ENCODE data around the gene NAA50. TPM values are rescaled to one million over a fixed set of nuclear protein-coding genes. Genes with fewer than 3 reads are reported as not detected.
A peak's percentile ranks its signal among the peaks of the same experiment; 100 is the strongest.

The NAA50 gene
- total RNA-seq, 1 experiment from 2014 or later = 989 TPM

GRCh38 chr3:113741620-113742019 lies 4.4 kb downstream of the NAA50 start:
- no peak overlapping the region for H3K4me3 ChIP-seq (ENCODE audit: low read length)
- H4K20me1 ChIP-seq (ENCODE audit: low read length) = peaks cover 79% of the 10 kb centered on the region
- intact Hi-C loops (cut with micrococcal nuclease) = loop anchor here (10.0 kb wide), 1 partner anchor 187 kb away; no protein-coding TSS in a partner anchor
- H2AFZ ChIP-seq (ENCODE audit: low read length) = no peak overlapping the region
- ChIA-PET CTCF (no interaction called here), POLR2A (ENCODE audit: unreplicated experiment) (interaction anchor here (1.2 kb wide), 1 partner anchor 156 kb away, joined by 3 read pairs; no protein-coding TSS in a partner anchor)
- H3K9ac ChIP-seq (ENCODE audit: low read length) = no peak overlapping the region
- H3K9me2 ChIP-seq (replicated peaks; ENCODE audit: low read length) = no peaks in the 10 kb centered on the region
- ATAC-seq (no peak), DNase-seq (no peak)
- no peaks in the 10 kb centered on the region for H3K27me3 ChIP-seq (ENCODE audit: low read length)
- no peak overlapping the region for H3K27ac ChIP-seq (ENCODE audit: low read length)
- peaks cover 94% of the 10 kb centered on the region for H3K79me2 ChIP-seq (ENCODE audit: low read length)
- TF ChIP-seq EZH2 (IDR thresholded peaks at IDR 0.05; ENCODE audit: low read length, unreplicated experiment) = no peak
- no peak for TF ChIP-seq CTCF (conservative IDR thresholded peaks at IDR 0.05; ENCODE audit: low read depth, low read length)
- TF ChIP-seq EZH2phosphoT487 (IDR thresholded peaks at IDR 0.05; ENCODE audit: borderline replicate concordance, low read length) = no peak
- peaks cover 10% of the 10 kb centered on the region; the same call in 1 of the 2 replicates for H3K36me3 ChIP-seq (ENCODE audit: low read depth, low read length)
- H3F3A ChIP-seq (ENCODE audit: low read length, unreplicated experiment) = peaks cover 4% of the 10 kb centered on the region
- H3K4me1 ChIP-seq (ENCODE audit: insufficient read depth, low read length) = peaks cover 28% of the 10 kb centered on the region
- no TSS peak for BruUV-seq (replicated peaks)
- H3K9me3 ChIP-seq (ENCODE audit: low read length) = no peaks in the 10 kb centered on the region
- no peak overlapping the region for H3K4me2 ChIP-seq (ENCODE audit: low read length)

- peaks cover 10% of the 10 kb centered on the region; the same call in 1 of the 2 replicates for H3K36me3 ChIP-seq (ENCODE audit: low read depth, low read length)
- ChIA-PET CTCF (no interaction called here), POLR2A (ENCODE audit: unreplicated experiment) (interaction anchor here (1.2 kb wide), 1 partner anchor 156 kb away, joined by 3 read pairs; no protein-coding TSS in a partner anchor)
- no TSS peak for BruUV-seq (replicated peaks)
- TF ChIP-seq EZH2phosphoT487 (IDR thresholded peaks at IDR 0.05; ENCODE audit: borderline replicate concordance, low read length) (no peak), CTCF (conservative IDR thresholded peaks at IDR 0.05; ENCODE audit: low read depth, low read length) (no peak), EZH2 (IDR thresholded peaks at IDR 0.05; ENCODE audit: low read length, unreplicated experiment) (no peak)
- no peaks in the 10 kb centered on the region for H3K9me2 ChIP-seq (replicated peaks; ENCODE audit: low read length)
- H3K27ac ChIP-seq (ENCODE audit: low read length) = no peak overlapping the region
- H3K79me2 ChIP-seq (ENCODE audit: low read length) = peaks cover 100% of the 10 kb centered on the region
- intact Hi-C loops (cut with micrococcal nuclease) = loop anchor here (10.0 kb wide), 1 partner anchor 186 kb away; no protein-coding TSS in a partner anchor
- no peak overlapping the region for H3K4me2 ChIP-seq (ENCODE audit: low read length)
- H4K20me1 ChIP-seq (ENCODE audit: low read length) = peaks cover 84% of the 10 kb centered on the region
- peaks cover 25% of the 10 kb centered on the region for H3K4me1 ChIP-seq (ENCODE audit: insufficient read depth, low read length)
- ATAC-seq (no peak), DNase-seq (no peak)
- H3K4me3 ChIP-seq (ENCODE audit: low read length) = no peak overlapping the region
- H3F3A ChIP-seq (ENCODE audit: low read length, unreplicated experiment) = peaks cover 4% of the 10 kb centered on the region
- no peak overlapping the region for H3K9ac ChIP-seq (ENCODE audit: low read length)
- no peak overlapping the region for H2AFZ ChIP-seq (ENCODE audit: low read length)
- no peaks in the 10 kb centered on the region for H3K9me3 ChIP-seq (ENCODE audit: low read length)
- H3K27me3 ChIP-seq (ENCODE audit: low read length) = no peaks in the 10 kb centered on the region
These were observed 5.0 kb downstream of the NAA50 start for GRCh38 chr3:113741086-113741485.

DNA sequence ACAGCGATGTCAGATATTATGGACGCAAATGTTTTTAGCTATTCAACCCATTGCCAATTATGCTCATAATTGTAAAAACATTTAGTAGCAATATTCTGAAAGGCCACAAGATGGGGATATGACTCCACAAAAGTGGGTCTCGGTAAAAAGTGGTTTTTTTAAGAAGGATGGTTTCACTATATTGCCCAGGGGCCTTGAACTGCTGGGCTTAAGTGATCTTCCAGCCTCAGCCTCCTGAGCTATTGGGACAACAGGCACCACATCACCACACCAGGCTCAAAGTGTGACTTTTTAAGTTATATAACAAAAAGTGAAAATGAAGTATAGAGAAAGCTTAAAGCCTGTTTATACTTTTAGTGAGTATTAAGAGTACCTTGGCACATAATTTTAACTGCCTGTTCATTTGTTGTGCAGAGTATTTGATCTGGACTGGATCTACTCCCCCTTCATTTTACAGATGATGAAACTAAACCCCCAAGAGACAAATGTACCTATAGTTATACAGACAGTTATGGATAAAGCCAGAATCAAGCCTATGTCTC lies 9.4 kb downstream of the NAA50 start:
- Histone ChIP-seq H4K20me1 (ENCODE audit: low read length) (peaks cover 89% of the 10 kb centered on the region), H3K4me2 (ENCODE audit: low read length) (peak overlapping the region; percentile 7; the same call in 1 of the 2 replicates), H3K27me3 (ENCODE audit: low read length) (no peaks in the 10 kb centered on the region), H3K9me3 (ENCODE audit: low read length) (no peaks in the 10 kb centered on the region), H3K79me2 (ENCODE audit: low read length) (peaks cover 99% of the 10 kb centered on the region), H3K4me3 (ENCODE audit: low read length) (no peak overlapping the region), H3K36me3 (ENCODE audit: low read depth, low read length) (peaks cover 14% of the 10 kb centered on the region; the same call in 1 of the 2 replicates), H2AFZ (ENCODE audit: low read length) (no peak overlapping the region), H3K9me2 (replicated peaks; ENCODE audit: low read length) (no peaks in the 10 kb centered on the region), H3K27ac (ENCODE audit: low read length) (no peak overlapping the region), H3K9ac (ENCODE audit: low read length) (no peak overlapping the region), H3K4me1 (ENCODE audit: insufficient read depth, low read length) (no peaks in the 10 kb centered on the region), H3F3A (ENCODE audit: low read length, unreplicated experiment) (peaks cover 4% of the 10 kb centered on the region)
- CTCF ChIA-PET = interaction anchor here (0.5 to 1.7 kb wide), 7 partner anchors 9 to 247 kb away, joined by 3 to 17 read pairs (median 6); partner anchors contain the start of gene NAA50
- ATAC-seq (peak; percentile 77), DNase-seq (peak; percentile 85)
- intact Hi-C loops (cut with micrococcal nuclease) = loop anchor here (1.0 to 2.0 kb wide), 4 partner anchors 9 to 177 kb away; no protein-coding TSS in a partner anchor
- POLR2A ChIA-PET (ENCODE audit: unreplicated experiment) = interaction anchor here (0.5 to 0.6 kb wide), 3 partner anchors 9 to 69 kb away, joined by 4 to 6 read pairs (median 4); no protein-coding TSS in a partner anchor
- no TSS peak for BruUV-seq (replicated peaks)
- no peak for TF ChIP-seq EZH2phosphoT487 (IDR thresholded peaks at IDR 0.05; ENCODE audit: borderline replicate concordance, low read length)
- peak; percentile 83 for TF ChIP-seq CTCF (conservative IDR thresholded peaks at IDR 0.05; ENCODE audit: low read depth, low read length)
- no peak for TF ChIP-seq EZH2 (IDR thresholded peaks at IDR 0.05; ENCODE audit: low read length, unreplicated experiment)
